ENCODE measurements around the gene PHACTR1. TPM values are rescaled to one million over a fixed set of nuclear protein-coding genes. Genes with fewer than 3 reads are reported as not detected.
"Not testable (repeated sequence)": the region's sequence is repeated elsewhere in the genome, so short reads cannot be mapped to it uniquely, and the experiment has no call there.

PHACTR1 gene
- polyA plus RNA-seq, 3 donors: 1.3 to 3.2 (median 1.6) TPM

GRCh38 chr6:12916420-12917136 is 200.0 kb downstream of the PHACTR1 start:
- no peak overlapping the region for H3K27ac ChIP-seq (ENCODE audit: low read depth, low read length)
- WGBS, 3 donors: 63 to 65% (median 64%) methylated on average over 3 of the region's 3 CpGs

GRCh38 chr6:12921467-12921866 is 204.9 kb downstream of the PHACTR1 start:
- no peak overlapping the region for H3K27ac ChIP-seq (ENCODE audit: low read depth, low read length)

DNA sequence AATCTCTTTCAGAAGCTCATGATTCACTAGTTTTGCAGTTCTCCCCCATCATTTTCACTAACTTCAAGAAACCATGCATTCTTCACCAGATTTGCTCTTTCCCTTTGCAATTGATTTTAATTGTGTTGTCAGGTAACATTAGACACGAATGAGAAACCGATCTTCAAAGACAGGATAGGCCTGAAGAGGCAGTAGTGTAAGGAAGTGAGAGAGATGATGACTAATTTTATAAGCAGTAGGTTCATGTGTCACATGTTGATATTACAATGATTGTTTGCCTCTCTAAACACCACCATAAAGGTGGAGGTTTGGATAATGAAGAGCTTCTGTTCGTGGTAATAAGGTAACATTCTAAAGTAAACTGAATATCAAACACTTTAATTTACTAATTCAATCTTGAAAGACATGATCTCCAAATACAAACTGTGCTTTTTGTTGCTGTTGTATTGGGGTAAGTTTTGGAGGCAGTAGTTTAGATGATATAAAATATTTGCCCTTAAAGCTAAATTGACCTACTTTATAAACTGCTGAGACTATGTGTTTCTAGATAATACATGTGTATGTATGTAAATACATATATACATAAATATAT is 207.2 kb downstream of the PHACTR1 start:
- WGBS, 3 donors: 71 to 79% (median 74%) methylated on average over 3 of the region's 3 CpGs

DNA sequence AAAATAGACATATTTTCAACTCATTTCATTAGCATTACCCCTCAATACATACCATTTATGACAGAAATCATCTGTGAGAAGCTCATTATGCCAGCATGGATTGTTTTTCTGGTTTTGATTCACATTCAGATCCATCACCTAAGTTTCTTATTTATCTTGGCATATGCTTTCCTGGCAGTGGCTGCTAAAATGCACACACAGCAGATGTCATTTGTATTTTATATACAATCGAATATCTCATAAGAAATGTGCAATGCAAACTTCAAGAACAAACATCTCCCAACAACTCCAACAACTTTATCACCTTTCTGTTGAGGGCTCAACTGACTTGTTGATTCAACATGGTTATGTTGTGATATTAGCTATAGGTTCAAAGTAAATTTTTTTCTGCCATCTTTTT is 208.3 kb downstream of the PHACTR1 start:
- H3K27ac ChIP-seq (ENCODE audit: low read depth, low read length): no peak overlapping the region
- WGBS, 3 donors: 41 to 90% (median 86%) methylated on average over 1 of the region's 1 CpG

More for the DNA sequence above, 207.2 kb downstream of the PHACTR1 start:
- no peak overlapping the region for H3K27ac ChIP-seq (ENCODE audit: low read depth, low read length)

- 48 to 82% (median 80%) methylated on average over 5 of the region's 5 CpGs for WGBS, 3 donors
- no peak overlapping the region for H3K27ac ChIP-seq (ENCODE audit: low read depth, low read length)
Observed at GRCh38 chr6:12927746-12928145, 211.2 kb downstream of the PHACTR1 start.

DNA sequence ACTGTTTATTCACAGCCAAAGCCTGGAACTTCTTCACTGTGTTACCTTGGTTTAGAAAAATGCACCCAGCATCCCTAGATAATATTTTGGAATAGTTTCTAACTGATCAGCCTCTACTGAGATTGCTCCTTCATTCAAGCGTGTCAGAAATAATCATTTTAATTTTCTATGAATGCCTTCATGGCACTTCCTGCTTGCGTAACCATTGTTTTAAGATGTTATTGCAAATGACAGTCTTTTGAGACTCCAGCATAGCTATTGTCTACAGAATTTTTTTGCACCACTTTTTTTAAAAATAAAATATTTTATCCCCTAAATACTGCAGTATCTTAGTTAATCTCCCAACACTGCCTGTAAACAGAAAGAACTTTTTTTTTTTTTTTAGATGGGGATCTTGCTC is 213.1 kb downstream of the PHACTR1 start:
- 58 to 84% (median 65%) methylated on average over 2 of the region's 2 CpGs for WGBS, 3 donors
- no peak overlapping the region for H3K27ac ChIP-seq (ENCODE audit: low read depth, low read length)

GRCh38 chr6:12931639-12932038 is 215.1 kb downstream of the PHACTR1 start:
- H3K27ac ChIP-seq (ENCODE audit: low read depth, low read length): no peak overlapping the region
- 81 to 92% (median 91%) methylated on average over 4 of the region's 4 CpGs for WGBS, 3 donors

DNA sequence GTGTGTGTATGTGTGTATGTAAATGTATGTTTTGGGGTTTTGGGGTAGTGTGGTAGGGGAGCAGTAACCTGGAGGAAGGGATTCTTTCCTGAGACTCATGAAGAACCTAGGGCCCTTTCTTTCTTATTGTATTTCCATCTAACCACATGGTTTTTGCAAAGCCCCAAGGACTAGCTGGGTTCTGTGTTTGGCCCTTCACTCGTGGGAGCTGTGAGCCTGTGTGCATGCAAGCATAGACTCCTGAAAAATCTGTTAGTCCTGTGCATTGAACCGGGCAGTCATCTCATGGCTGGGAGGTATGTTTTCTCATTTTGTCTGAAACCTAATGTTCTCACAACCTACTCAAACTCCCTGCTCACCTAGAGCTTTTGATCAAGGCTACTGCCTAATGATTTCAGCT is 219.1 kb downstream of the PHACTR1 start:
- WGBS, 3 donors: 69 to 84% (median 73%) methylated on average over 2 of the region's 2 CpGs
- H3K27ac ChIP-seq (ENCODE audit: low read depth, low read length): no peak overlapping the region

- 91 to 95% (median 95%) methylated on average over 4 of the region's 4 CpGs for WGBS, 3 donors
Observed at GRCh38 chr6:12937971-12938370, 221.4 kb downstream of the PHACTR1 start.

DNA sequence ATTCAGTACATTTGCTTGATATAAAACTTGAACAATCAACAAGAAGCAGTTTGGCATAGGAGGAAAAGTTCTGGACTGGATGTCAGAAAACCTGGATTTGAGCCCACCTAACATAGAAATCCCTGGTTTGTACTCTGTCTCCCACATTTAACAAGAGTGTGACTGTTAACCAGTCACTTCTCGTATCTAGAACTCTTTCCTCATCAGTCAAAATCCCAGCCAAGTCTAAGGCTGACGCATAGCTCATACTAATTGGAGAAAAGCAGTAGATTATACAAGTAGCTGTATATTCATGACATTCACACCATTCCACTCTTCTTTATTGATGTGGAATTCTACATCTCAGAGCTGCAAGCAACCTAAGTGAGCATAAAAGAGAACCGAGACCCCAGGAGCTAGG is 222.7 kb downstream of the PHACTR1 start:
- 76 to 80% (median 76%) methylated on average over 3 of the region's 3 CpGs for WGBS, 3 donors
- H3K27ac ChIP-seq (ENCODE audit: low read depth, low read length): no peak overlapping the region

More at GRCh38 chr6:12937971-12938370, 221.4 kb downstream of the PHACTR1 start:
- no peak overlapping the region for H3K27ac ChIP-seq (ENCODE audit: low read depth, low read length)

DNA sequence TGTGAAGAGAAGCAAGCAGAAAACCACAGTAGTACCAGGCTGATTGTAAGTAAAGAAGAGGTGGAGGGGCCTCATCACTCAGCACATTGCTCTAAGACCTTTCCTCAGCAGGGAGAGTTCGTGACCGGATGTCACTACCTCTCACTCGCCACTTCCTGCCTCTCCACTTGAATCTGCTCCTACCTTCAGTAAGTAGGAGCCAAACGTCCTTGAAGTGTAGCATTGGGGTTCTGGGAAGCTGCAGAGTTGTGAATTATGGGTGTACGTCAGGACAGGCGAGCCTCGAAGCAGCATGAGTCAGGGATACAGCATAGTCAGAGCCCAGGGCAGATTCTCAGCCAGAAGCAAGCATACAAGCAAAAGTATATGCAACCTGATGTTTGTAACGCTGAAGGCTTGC is 224.9 kb downstream of the PHACTR1 start:
- H3K27ac ChIP-seq (ENCODE audit: low read depth, low read length): no peak overlapping the region
- 38 to 69% (median 54%) methylated on average over 8 of the region's 8 CpGs for WGBS, 3 donors

GRCh38 chr6:12943549-12943948 is 227.0 kb downstream of the PHACTR1 start:
- WGBS, 3 donors: 60 to 94% (median 71%) methylated on average over 2 of the region's 2 CpGs
- no peak overlapping the region for H3K27ac ChIP-seq (ENCODE audit: low read depth, low read length)

DNA sequence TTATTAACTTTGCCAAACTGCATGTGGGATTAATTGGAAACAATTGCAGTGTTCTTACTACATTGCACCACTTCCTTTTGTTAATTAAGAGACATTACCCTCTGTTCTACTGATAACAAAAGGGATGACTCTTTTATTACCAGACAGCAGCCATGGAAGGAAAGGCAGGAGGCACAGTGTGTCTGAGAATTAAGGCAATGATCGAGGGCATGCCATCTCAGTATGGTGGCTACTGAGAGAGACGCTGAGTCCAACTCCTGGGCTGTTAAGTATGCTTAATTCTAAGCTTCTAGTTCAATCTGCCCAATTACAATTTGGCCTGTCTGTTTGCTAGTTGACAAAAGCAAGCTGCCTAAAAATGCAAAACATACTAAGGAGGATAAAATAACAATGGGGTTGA is 227.4 kb downstream of the PHACTR1 start:
- H3K27ac ChIP-seq (ENCODE audit: low read depth, low read length): no peak overlapping the region
- WGBS, 3 donors: 57 to 75% (median 68%) methylated on average over 2 of the region's 2 CpGs

GRCh38 chr6:12944528-12944927 is 228.0 kb downstream of the PHACTR1 start:
- 94 to 97% (median 94%) methylated on average over 14 to 15 of the region's 16 CpGs for WGBS, 3 donors

DNA sequence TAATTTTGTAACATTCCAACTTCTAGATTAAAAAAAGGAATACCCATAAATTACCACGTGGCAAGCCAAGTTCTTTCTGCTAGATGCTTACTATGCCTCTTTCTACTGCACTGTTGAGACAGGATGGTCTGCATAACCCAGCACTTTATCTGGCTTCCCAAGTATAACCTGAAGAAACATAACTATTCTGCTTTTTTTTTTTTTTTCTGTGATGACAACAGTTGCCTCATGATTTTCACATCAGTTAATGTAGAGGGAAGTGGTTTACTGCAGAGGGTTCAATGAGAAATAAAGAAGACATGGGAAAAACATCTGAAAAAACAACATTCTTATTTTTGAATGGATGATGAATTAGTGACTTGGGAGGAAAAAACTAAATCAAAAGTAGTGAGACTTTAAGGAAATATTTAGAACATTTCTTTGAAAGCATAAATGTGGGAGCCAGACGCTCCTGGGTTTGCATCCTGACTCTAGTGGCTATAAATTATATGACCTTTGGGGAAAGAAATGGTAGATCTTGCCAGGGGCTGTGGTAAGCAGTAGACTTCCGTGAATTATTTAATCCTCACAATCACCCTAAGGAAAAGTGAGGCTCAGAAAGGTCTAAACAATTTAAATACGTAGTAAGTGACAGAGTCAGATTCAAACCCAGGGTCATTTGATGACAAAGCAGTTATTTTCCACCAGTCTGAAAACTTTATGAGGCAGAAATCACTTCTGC is 230.7 kb downstream of the PHACTR1 start:
- no peak overlapping the region for H3K27ac ChIP-seq (ENCODE audit: low read depth, low read length)
- 26 to 70% (median 37%) methylated on average over 4 of the region's 4 CpGs for WGBS, 3 donors

More at GRCh38 chr6:12944528-12944927, 228.0 kb downstream of the PHACTR1 start:
- not testable (repeated sequence) for H3K27ac ChIP-seq (ENCODE audit: low read depth, low read length)

- WGBS, 3 donors: 94 to 100% (median 96%) methylated on average over 1 of the region's 1 CpG
- no peak overlapping the region for H3K27ac ChIP-seq (ENCODE audit: low read depth, low read length)
Observed at GRCh38 chr6:12947967-12948366, 231.4 kb downstream of the PHACTR1 start.

DNA sequence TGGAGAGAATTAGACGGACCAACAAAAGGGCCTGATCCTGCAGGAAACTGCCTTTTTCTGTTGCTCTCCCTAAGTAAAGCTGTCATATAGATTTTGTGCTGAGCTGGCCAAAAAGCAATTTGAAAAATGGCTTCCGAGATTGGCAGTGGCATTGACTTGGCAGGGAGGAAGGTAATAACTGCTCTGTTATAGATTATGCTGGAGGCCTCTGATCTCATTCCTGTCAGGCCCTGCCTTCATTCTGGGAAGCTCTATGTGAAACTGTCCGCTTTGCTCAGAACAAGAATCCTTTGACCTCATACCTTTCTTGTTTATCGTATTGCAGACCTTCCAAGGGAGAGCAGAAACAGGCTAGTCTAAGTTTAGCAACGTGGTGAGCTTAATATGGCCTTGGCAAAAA is 234.4 kb downstream of the PHACTR1 start:
- H3K27ac ChIP-seq (ENCODE audit: low read depth, low read length): no peak overlapping the region
- WGBS, 3 donors: 72 to 83% (median 73%) methylated on average over 5 of the region's 5 CpGs

GRCh38 chr6:12951415-12951814 is 234.8 kb downstream of the PHACTR1 start:
- no peak overlapping the region for H3K27ac ChIP-seq (ENCODE audit: low read depth, low read length)

DNA sequence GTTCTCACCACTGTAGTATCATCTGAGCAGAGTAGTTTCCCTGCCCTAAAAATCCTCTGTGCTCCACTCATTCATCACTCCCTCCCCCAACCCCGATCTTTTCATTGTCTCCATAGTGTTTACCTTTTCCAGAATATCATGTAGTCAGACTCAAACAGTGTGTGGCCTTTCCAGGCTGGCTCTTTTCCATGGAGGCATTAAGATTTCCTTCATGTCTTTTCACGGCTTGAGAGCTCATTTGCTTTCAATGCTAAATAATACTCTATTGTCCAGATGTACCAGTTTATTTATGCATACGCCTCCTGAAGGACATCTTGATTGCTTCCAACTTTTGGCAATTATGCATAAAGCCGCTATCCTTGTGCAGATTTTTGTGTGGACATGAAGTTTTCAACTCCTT is 235.8 kb downstream of the PHACTR1 start:
- 62 to 74% (median 71%) methylated on average over 4 of the region's 4 CpGs for WGBS, 3 donors
- no peak overlapping the region for H3K27ac ChIP-seq (ENCODE audit: low read depth, low read length)

DNA sequence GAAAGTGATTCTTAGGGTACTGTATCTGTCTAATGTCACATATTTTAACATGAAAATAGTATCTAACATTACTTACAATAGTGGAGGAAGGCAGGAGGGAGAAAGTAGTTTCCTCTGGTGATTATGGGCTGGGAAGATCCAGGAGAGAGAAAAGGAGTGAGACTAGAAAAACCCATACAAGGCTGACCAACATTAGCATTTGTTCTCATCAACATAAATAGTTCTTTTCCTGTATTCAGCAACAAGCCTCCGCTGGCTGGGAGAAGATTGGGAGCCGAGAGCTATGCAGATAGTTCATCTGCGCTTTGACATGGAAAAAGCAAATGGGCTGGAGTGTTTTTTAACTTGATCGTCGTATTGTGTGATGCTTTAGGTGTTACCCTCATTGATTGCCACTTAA is 239.4 kb downstream of the PHACTR1 start:
- 84 to 93% (median 92%) methylated on average over 5 of the region's 5 CpGs for WGBS, 3 donors
- H3K27ac ChIP-seq (ENCODE audit: low read depth, low read length): no peak overlapping the region

All from adipose tissue (tissue), 3 donors.